Measurements from ENCODE around the gene TTC7B.

DNA sequence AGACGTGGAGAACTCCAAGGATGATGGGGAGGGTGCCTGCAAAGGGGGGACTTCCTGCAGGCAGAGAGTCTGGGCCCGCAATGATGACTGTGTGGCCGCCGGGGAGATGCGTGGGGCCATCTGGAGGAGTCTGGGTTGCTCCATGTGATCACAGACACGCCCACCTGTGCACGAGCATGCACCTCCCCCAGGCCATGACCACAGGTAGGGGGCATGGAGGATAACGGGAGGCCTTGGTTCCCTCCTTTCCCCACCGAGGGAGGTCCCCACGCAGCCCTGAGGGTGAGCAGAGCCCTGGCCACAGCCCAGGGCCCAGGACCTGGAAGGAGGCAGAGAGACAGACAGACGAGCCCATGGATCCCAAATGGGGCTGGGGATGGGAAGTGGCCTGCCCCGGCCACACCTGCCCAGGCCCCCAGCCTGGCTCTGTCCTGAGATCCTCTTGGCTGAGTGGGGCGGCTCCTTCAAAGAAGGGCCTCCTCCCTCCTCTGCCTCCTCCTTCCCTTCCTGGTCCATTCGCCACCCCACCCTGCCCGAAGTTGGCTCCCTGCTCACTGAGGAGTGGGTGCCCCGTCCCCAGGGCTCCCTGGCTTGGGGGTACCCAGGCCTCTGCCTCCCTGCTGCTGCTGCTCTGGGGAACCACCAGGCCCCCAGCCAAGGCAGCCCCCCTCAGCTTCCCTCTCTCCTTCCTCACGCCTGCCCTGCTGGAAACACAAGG lies 281.2 kb downstream of the TTC7B start:
- TF ChIP-seq POLR2AphosphoS5 (IDR thresholded peaks at IDR 0.05), result no peak
- no peak for TF ChIP-seq POLR2A (IDR thresholded peaks at IDR 0.05)
- TF ChIP-seq, protein P1, sequence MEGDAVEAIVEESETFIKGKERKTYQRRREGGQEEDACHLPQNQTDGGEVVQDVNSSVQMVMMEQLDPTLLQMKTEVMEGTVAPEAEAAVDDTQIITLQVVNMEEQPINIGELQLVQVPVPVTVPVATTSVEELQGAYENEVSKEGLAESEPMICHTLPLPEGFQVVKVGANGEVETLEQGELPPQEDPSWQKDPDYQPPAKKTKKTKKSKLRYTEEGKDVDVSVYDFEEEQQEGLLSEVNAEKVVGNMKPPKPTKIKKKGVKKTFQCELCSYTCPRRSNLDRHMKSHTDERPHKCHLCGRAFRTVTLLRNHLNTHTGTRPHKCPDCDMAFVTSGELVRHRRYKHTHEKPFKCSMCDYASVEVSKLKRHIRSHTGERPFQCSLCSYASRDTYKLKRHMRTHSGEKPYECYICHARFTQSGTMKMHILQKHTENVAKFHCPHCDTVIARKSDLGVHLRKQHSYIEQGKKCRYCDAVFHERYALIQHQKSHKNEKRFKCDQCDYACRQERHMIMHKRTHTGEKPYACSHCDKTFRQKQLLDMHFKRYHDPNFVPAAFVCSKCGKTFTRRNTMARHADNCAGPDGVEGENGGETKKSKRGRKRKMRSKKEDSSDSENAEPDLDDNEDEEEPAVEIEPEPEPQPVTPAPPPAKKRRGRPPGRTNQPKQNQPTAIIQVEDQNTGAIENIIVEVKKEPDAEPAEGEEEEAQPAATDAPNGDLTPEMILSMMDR (IDR thresholded peaks at IDR 0.05), result no peak
